SH-SY5Y (cell line): ENCODE results near the gene GRAMD2B.

Experiments used
- GATA2 ChIP-seq: IDR thresholded peaks from 2 replicates; pipeline ENCODE4 v1.6.1; 2011; ENCODE audit warnings: mild to moderate bottlenecking, low read depth, low read length
- GATA3 ChIP-seq: IDR thresholded peaks from 2 replicates; pipeline ENCODE4 v1.6.1; 2011; ENCODE audit warnings: low read depth, mild to moderate bottlenecking, low read length, moderate library complexity

DNA sequence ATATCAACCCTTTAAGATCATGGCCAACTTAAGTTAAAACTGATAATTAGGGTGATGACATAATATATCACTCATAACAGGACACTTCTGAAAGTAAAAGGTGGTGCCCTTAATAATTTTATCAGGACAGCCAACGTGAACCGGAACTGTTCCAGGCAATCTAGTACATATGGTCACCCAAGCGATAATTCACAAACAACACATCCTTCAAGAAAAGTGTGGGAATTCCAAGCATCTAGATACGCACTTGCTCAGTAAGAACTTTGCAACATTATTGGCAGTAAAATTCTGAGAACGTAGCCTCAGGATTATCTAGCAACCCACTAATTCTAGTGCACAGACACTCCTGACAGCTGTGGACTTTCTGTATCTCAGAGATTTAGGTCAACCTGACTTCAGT, 86.1 kb downstream of the GRAMD2B start:
- TF ChIP-seq GATA2 (no peak), GATA3 (no peak)
